Keratinocyte (primary cell): ENCODE data around the gene TEX44. TPM values are rescaled to one million over a fixed set of nuclear protein-coding genes. Genes with fewer than 3 reads are reported as not detected.

Source experiments
- DNase-seq: peaks from one replicate; pipeline ENCODE4 v3.0.0-alpha.2; 2011; ENCODE audit warnings: low read depth, missing footprints, low spot score
- FAIRE-seq: peaks from 2 replicates; lab custom pipeline; 2011; peaks lifted over from hg19 to GRCh38; lab: Jason Lieb, UNC
- H2AFZ ChIP-seq: 2 replicates; pipeline ENCODE4 v1.6.0; 2012; ENCODE audit warnings: low read length, control low read depth, inconsistent platforms; ENCODE audit not compliant: control insufficient read depth
- H3K27ac ChIP-seq: 2 replicates; pipeline ENCODE4 v1.5.1; 2011; ENCODE audit warnings: low read length; ENCODE audit not compliant: control insufficient read depth, insufficient read depth
- H3K27me3 ChIP-seq: 3 replicates; pipeline ENCODE4 v1.6.0; 2011; ENCODE audit warnings: low read length; ENCODE audit not compliant: control insufficient read depth, insufficient read depth; ENCODE audit errors: extremely low read depth
- H3K36me3 ChIP-seq, 2 experiments: 2 replicates in 1 of 2; 3 replicates in 1 of 2; pipeline ENCODE4 v1.5.1; 2011; ENCODE audit warnings: low read length in 2 of 2, mild to moderate bottlenecking in 1 of 2; ENCODE audit not compliant: control insufficient read depth in 2 of 2, insufficient read depth in 2 of 2; ENCODE audit errors: extremely low read depth in 1 of 2
- H3K4me1 ChIP-seq: 3 replicates; pipeline ENCODE4 v1.5.1; 2011; ENCODE audit warnings: low read length; ENCODE audit not compliant: control insufficient read depth, insufficient read depth; ENCODE audit errors: extremely low read depth
- H3K4me2 ChIP-seq: 3 replicates; pipeline ENCODE4 v1.6.0; 2011; ENCODE audit warnings: low read depth, low read length; ENCODE audit not compliant: control insufficient read depth, insufficient read depth; ENCODE audit errors: extremely low read depth
- H3K4me3 ChIP-seq, 3 experiments: fragments of 200-600 bp in 1 of 3; sonication (generic) in 1 of 3; 2 replicates in 2 of 3; 3 replicates in 1 of 3; pipeline ENCODE4 v1.5.1; 2011 to 2016; ENCODE audit warnings: low read length in 3 of 3, mild to moderate bottlenecking in 3 of 3, control low read depth in 2 of 3, inconsistent platforms in 1 of 3, low read depth in 1 of 3, mixed read lengths in 1 of 3, mixed run types in 1 of 3, moderate library complexity in 1 of 3; ENCODE audit not compliant: control insufficient read depth in 2 of 3, insufficient read depth in 2 of 3; ENCODE audit errors: extremely low read depth in 1 of 3
- H3K79me2 ChIP-seq: 2 replicates; pipeline ENCODE4 v1.6.0; 2012; ENCODE audit warnings: low read length; ENCODE audit not compliant: control insufficient read depth, insufficient read depth
- H3K9ac ChIP-seq: 3 replicates; pipeline ENCODE4 v1.6.0; 2011; ENCODE audit warnings: low read length; ENCODE audit not compliant: control insufficient read depth, insufficient read depth; ENCODE audit errors: extremely low read depth
- H3K9me1 ChIP-seq: 3 replicates; pipeline ENCODE4 v1.6.0; 2011; ENCODE audit warnings: low read length; ENCODE audit not compliant: control insufficient read depth, insufficient read depth; ENCODE audit errors: extremely low read depth
- H3K9me3 ChIP-seq: 2 replicates; pipeline ENCODE4 v1.5.1; 2012; ENCODE audit warnings: low read depth, low read length; ENCODE audit not compliant: control insufficient read depth
- H4K20me1 ChIP-seq: 3 replicates; pipeline ENCODE4 v1.6.0; 2011; ENCODE audit warnings: low read length; ENCODE audit not compliant: control insufficient read depth, insufficient read depth; ENCODE audit errors: extremely low read depth
- CTCF ChIP-seq, 3 experiments: IDR thresholded peaks in 1 of 3; conservative IDR thresholded peaks in 1 of 3; optimal IDR thresholded peaks in 1 of 3; 2 replicates in 2 of 3; 3 replicates in 1 of 3; pipeline versions ENCODE3 to v1.5.1; 2011; ENCODE audit warnings: low read length in 3 of 3, mild to moderate bottlenecking in 3 of 3, moderate library complexity in 2 of 3, control low read depth in 1 of 3, inconsistent platforms in 1 of 3; ENCODE audit not compliant: insufficient read depth in 2 of 3; ENCODE audit errors: extremely low read depth in 1 of 3
- EZH2 ChIP-seq: IDR thresholded peaks from one replicate; pipeline ENCODE4 v1.6.1; 2012; ENCODE audit warnings: inconsistent platforms, mild to moderate bottlenecking, low read length, moderate library complexity
- dilution Hi-C: fragments of 300-500 bp; cut with MboI; formaldehyde crosslinking; loops from one replicate; pipeline ENCODE4 v1.7.0; 2020; ENCODE audit warnings: low sequenced_read_pairs; ENCODE audit not compliant: extremely low pct_ligation_motif_present
- polyA plus RNA-seq, 5 experiments: library from polyadenylated mRNA; depleted of rRNA in 3 of 5; stranded (reverse) in 3 of 5; stranded (forward) in 1 of 5; unstranded in 1 of 5; fragments of >200 nt; gene quantifications; 1 replicate in 1 of 5; 2 replicates in 3 of 5; 3 replicates in 1 of 5; pipeline versions ENCODE4 v1.2.1 to v1.2.3, GENCODE V29; 2011 to 2012; ENCODE audit warnings: missing spikeins in 2 of 5, low read depth in 1 of 5, low replicate concordance in 1 of 5

TEX44 gene
- polyA plus RNA-seq, 1 donor (not counting 4 experiments of a cell fraction or from before 2014, with no cell fraction given): not detected

DNA sequence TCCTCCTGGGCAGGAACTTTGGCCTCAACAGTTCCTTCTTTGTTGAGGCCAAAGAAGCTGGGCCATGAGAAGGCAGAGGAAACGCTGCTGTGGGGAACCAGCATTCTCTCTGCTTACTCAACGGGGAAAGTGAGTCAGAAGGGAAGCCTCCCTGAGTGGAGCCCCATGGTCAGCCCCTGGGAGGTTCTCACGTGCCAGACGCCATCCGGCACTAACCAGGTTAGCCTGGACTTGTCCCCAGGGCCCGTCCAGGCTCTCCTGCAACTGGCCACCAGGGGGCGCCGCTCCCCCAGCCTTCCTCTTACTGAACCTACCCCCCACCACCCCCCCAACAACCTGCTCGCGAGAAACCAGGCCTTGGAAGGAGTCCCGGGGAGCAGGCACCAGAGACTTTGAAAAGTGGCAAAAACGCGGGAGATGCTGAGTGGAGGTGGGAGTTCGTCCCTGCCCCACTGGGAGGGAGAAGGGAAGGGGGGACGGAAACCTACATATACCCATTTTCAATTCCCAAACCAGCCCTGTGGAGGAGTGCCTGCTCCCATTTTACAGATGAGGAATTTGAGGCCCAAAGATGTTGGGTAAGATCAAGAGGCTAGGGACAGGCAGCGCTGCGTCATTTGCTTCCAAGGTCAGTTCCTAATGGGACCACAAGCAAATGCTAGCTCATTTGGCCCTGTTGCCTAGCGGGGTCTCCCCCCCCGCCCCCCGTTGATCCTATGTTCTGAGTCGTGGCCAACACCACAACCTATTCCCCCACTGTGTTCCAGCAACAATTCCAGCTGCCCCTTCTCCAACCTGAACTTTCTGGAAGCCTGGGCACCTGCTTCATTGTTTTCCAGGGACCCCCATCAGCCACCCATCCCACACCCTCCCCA, 20.0 kb downstream of the TEX44 start:
- Histone ChIP-seq H4K20me1 (no peaks in the 10 kb centered on the region), H3K9me1 (no peaks in the 10 kb centered on the region), H3K9ac (peak overlapping the region; percentile 80), H3K27ac (peak overlapping the region; percentile 90), H3K27me3 (no peaks in the 10 kb centered on the region), H3K4me2 (peak overlapping the region; percentile 69), H3K79me2 (no peaks in the 10 kb centered on the region), H3K9me3 (no peaks in the 10 kb centered on the region), H2AFZ (peak overlapping the region; percentile 35), H3K36me3 (no peaks in the 10 kb centered on the region), H3K4me3 (peak overlapping the region in 1 of 3 experiments; percentile 34), H3K4me1 (peaks cover 43% of the 10 kb centered on the region)
- FAIRE-seq (no peak), DNase-seq (peak; percentile 95)
- no peak for TF ChIP-seq EZH2
- TF ChIP-seq CTCF (optimal IDR thresholded peaks at IDR 0.05 in 1 of 3, IDR thresholded peaks at IDR 0.05 in 1 of 3, conservative IDR thresholded peaks at IDR 0.05 in 1 of 3; ENCODE audit: extremely low read depth in 1 of 3, insufficient read depth in 2 of 3, low read length in 3 of 3): peak; percentile 75 to 96 (median 91)
- dilution Hi-C loops: no loop called here

- dilution Hi-C loops: no loop called here
- Histone ChIP-seq H3K27me3 (no peaks in the 10 kb centered on the region), H3K9me1 (peaks cover 3% of the 10 kb centered on the region), H3K4me3 (peak overlapping the region in 2 of 3 experiments; percentile 25 to 34), H3K9ac (peak overlapping the region; percentile 80), H3K9me3 (no peaks in the 10 kb centered on the region), H3K79me2 (no peaks in the 10 kb centered on the region), H2AFZ (no peak overlapping the region), H3K27ac (peak overlapping the region; percentile 90), H3K36me3 (no peaks in the 10 kb centered on the region), H3K4me1 (peaks cover 49% of the 10 kb centered on the region), H4K20me1 (no peaks in the 10 kb centered on the region), H3K4me2 (peak overlapping the region; percentile 69)
- TF ChIP-seq EZH2 (no peak), CTCF (optimal IDR thresholded peaks at IDR 0.05 in 1 of 3, IDR thresholded peaks at IDR 0.05 in 1 of 3, conservative IDR thresholded peaks at IDR 0.05 in 1 of 3; ENCODE audit: extremely low read depth in 1 of 3, insufficient read depth in 2 of 3, low read length in 3 of 3) (no peak)
- DNase-seq (no peak), FAIRE-seq (no peak)
These were observed 20.6 kb downstream of the TEX44 start for GRCh38 chr2:231613331-231613662.
